Heart left ventricle (tissue), 16 donors: ENCODE results near the gene DMD. TPM values are rescaled to one million over a fixed set of nuclear protein-coding genes. Genes with fewer than 3 reads are reported as not detected.

Source experiments
- ATAC-seq, 4 donors: fragments of 200-7000 bp; cut with Tn5 transposase; one replicate each; pipeline ENCODE4 v1.9.1; 2020 to 2022; ENCODE audit warnings: moderate library complexity in 4 of 4, mild to moderate bottlenecking in 3 of 4, moderate number of reproducible peaks in 1 of 4
- DNase-seq, 5 donors: peaks; one replicate each; pipeline ENCODE4 v3.0.0-alpha.2; 2020
- H3K27ac ChIP-seq, 12 donors: fragments of 200-600 bp; sonication (generic) in 4 of 12; one replicate each; pipeline versions ENCODE4 v1.5.0 to v1.8.0; 2016 to 2022; ENCODE audit warnings: mild to moderate bottlenecking in 2 of 12
- H3K27me3 ChIP-seq, 9 donors: fragments of 200-600 bp; sonication (generic) in 2 of 9; one replicate each; pipeline versions ENCODE4 v1.5.1 to v1.8.0; 2016 to 2022; ENCODE audit warnings: mild to moderate bottlenecking in 3 of 9
- H3K36me3 ChIP-seq, 9 donors: fragments of 200-600 bp; sonication (generic) in 2 of 9; one replicate each; pipeline versions ENCODE4 v1.5.0 to v1.8.0; 2018 to 2022; ENCODE audit warnings: mild to moderate bottlenecking in 2 of 9
- H3K4me1 ChIP-seq, 12 donors: fragments of 200-600 bp; sonication (generic) in 4 of 12; one replicate each; pipeline versions ENCODE4 v1.5.0 to v1.8.0; 2016 to 2022; ENCODE audit warnings: mild to moderate bottlenecking in 3 of 12
- H3K4me3 ChIP-seq, 12 donors: fragments of 200-600 bp; sonication (generic) in 4 of 12; one replicate each; pipeline versions ENCODE4 v1.5.0 to v1.8.0; 2017 to 2022; ENCODE audit warnings: mild to moderate bottlenecking in 9 of 12, moderate library complexity in 4 of 12
- H3K9me3 ChIP-seq, 12 donors: fragments of 200-600 bp; sonication (generic) in 4 of 12; one replicate each; pipeline versions ENCODE4 v1.5.0 to v1.8.0; 2016 to 2022; ENCODE audit warnings: mild to moderate bottlenecking in 1 of 12
- POLR2A ChIP-seq, 2 donors: fragments of 450-650 bp; IDR thresholded peaks; one replicate each; pipeline ENCODE4 v1.6.1; 2017; ENCODE audit warnings: antibody characterized with exemption in 2 of 2, mild to moderate bottlenecking in 2 of 2, moderate library complexity in 2 of 2
- WGBS, 4 donors: extraction: QIAGEN DNeasy Blood & Tissue Kit in 2 of 4; methylation state at CpG; one replicate each; pipeline versions ENCODE4 v1.1.5 to v1.1.7; 2013 to 2018; 5-methylcytosine and 5-hydroxymethylcytosine counted together
- intact Hi-C, 10 donors: fragments of 100-400 bp; cut with DNase I; formaldehyde crosslinking; loops; one replicate each; pipeline versions ENCODE4 v1.11.1 to v1.14.2; 2022
- polyA plus RNA-seq, 2 donors: library from polyadenylated mRNA; stranded (reverse); fragments of 200-250 nt; gene quantifications; one replicate each; pipeline ENCODE4 v1.2.3, GENCODE V29; 2013
- total RNA-seq, 9 donors: library from RNA; depleted of rRNA in 2 of 9; stranded (reverse); fragments of >200 nt in 2 of 9; fragmentation: NEBNext Ultra II Directional in 3 of 9; extraction: Animal tissue kit (Norgen Biotek cat#: 25700) in 3 of 9; gene quantifications; one replicate each; pipeline versions ENCODE4 v1.1.0 to v1.2.4, GENCODE V29; 2016 to 2023
- TF ChIP-seq, protein P1 (sequence below), 12 donors: fragments of 200-600 bp; sonication (generic) in 4 of 12; IDR thresholded peaks; one replicate each; pipeline versions ENCODE4 v1.5.0 to v1.8.0; 2018 to 2022; ENCODE audit warnings: antibody characterized with exemption in 12 of 12, mild to moderate bottlenecking in 5 of 12
- donor health status: ischemic (EF 13 %, LVEDD 7.1; RV severe dilation, severe dysfunction).
- donor health status: healthy with polysubstance abuse.
- donor health status: DM: no; HTN: yes; CAD: no.
- donor health status: DM: no; HTN: no; CAD: no.
- donor health status: ischemic (EF 25% LVEDD 6.9; RV normal size, moderate dysfunction).
- donor health status: ischemic (EF 25% LVEDD 5.7; RV mildly dilated, moderate dysfunction).
- donor health status: healthy.
- donor health status: DM: yes; HTN: yes; CAD: no.
- donor health status: ischemic (EF 35%, LVEDD 5.7; RV mildly dilated, moderate dysfunction).
- donor health status: nonischemic (EF 11% LVEDD 7.7; RV severe dilation, severe dysfunction).
- donor health status: DM: yes; HTN: yes; CAD: no.
- donor health status: PGD.
- donor health status: ischemic (EF 29% LVEDD 5.4; RV normal size, mild dysfunction).
- donor health status: nonischemic (EF 23%, LVEDD 6.1; RV moderate dilation, normal function).

Gene DMD
- total and polyA plus RNA-seq, 11 donors: 34.7 to 236 (median 162) TPM

DNA sequence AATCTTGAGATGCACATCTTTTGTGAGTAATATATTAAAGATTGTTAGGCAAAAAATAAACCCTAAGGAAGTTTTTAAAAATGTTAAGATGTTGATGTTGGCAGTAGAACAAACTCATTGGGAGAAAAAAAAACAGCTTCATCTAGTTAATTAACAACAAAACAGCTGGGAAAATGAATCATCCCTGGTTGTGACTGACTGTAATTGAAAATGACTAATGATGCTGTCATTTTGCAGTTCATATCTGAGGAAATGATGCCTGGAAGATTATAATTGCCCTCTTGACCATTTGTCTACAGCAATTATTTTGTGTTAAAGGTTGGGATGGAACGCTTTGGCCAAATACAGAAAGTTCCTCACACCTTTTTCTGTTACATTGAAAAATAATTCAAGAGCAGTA is 1379.1 kb downstream of the DMD start:
- no peaks in the 10 kb centered on the region for H3K9me3 ChIP-seq
- H3K4me1 ChIP-seq: no peaks in the 10 kb centered on the region
- 0 to 80% (median 19%) methylated on average over 1 of the region's 1 CpG for WGBS, 4 donors
- H3K36me3 ChIP-seq: no peaks in the 10 kb centered on the region
- no peak for DNase-seq
- intact Hi-C loops: no loop called here
- ATAC-seq: no peak
- H3K27ac ChIP-seq: no peak overlapping the region
- no peaks in the 10 kb centered on the region for H3K27me3 ChIP-seq
- no peak for TF ChIP-seq POLR2A (IDR thresholded peaks at IDR 0.05)
- TF ChIP-seq, protein P1, sequence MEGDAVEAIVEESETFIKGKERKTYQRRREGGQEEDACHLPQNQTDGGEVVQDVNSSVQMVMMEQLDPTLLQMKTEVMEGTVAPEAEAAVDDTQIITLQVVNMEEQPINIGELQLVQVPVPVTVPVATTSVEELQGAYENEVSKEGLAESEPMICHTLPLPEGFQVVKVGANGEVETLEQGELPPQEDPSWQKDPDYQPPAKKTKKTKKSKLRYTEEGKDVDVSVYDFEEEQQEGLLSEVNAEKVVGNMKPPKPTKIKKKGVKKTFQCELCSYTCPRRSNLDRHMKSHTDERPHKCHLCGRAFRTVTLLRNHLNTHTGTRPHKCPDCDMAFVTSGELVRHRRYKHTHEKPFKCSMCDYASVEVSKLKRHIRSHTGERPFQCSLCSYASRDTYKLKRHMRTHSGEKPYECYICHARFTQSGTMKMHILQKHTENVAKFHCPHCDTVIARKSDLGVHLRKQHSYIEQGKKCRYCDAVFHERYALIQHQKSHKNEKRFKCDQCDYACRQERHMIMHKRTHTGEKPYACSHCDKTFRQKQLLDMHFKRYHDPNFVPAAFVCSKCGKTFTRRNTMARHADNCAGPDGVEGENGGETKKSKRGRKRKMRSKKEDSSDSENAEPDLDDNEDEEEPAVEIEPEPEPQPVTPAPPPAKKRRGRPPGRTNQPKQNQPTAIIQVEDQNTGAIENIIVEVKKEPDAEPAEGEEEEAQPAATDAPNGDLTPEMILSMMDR (IDR thresholded peaks at IDR 0.05): no peak
- H3K4me3 ChIP-seq: no peak overlapping the region

DNA sequence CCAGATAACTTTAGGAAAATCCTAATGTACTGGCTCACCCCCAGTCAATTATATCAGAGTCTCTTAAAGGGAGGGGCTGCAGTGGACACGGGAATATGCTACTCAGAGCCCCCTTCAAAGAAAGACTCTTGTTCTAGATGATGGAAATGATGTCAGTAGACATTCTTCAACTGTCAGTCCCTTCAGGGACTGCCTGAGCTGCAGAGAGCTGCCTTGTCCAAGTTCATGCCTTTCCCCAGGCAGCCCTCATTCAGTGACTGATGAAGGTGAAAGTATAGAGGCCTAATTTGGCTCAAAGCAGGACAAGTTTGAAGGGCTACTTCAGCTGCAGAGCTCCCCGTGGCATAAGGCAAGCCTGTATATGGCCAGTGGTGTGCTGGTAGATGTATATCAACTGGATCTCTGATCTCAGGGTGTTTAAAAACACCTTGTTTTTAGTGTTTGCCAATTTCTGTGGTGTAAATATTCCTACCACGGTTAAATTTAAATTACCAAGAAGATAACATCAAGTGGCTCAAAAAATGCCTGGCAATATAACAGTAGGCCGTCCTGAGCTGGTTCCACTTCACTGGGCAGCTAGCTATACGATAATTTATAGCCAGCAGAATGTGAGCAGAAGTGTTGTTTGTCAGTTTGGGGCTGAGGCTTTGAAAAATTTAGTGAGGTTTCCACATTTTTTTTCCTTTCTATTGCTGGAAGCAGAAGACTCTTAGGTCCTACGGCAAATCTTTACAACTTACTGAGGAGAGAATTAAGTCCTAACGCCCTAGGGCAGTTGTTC is 1390.7 kb downstream of the DMD start:
- Histone ChIP-seq H3K36me3 (no peaks in the 10 kb centered on the region), H3K27ac (no peak overlapping the region), H3K9me3 (no peaks in the 10 kb centered on the region), H3K4me1 (peaks cover 0 to 9% (median 0%) of the 10 kb centered on the region in 12 donors), H3K4me3 (no peak overlapping the region), H3K27me3 (no peaks in the 10 kb centered on the region)
- 55 to 75% (median 67%) methylated on average over 7 of the region's 7 CpGs for WGBS, 4 donors
- intact Hi-C loops: no loop called here
- ATAC-seq: no peak
- DNase-seq: no peak
- TF ChIP-seq, protein P1 (IDR thresholded peaks at IDR 0.05): no peak
- TF ChIP-seq POLR2A (IDR thresholded peaks at IDR 0.05): no peak

DNA sequence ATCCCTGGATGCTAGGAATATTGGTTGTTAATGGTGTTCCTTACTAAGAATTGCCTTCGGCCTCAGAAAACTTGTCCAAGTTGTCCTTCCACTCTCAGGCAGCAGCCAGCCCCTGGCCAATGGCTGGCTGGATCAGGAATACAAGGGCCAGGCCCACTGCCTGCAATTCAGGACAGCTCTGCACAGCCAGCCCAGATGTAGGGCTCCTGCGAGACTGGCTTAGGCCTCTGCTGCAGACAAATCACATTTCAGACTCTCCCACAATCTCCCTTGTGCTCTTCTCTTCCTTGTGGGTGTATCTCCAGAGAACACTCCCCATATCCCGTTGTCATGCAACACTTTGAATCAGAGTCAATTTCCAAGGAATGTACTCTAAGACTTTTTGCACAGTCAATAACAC is 1391.9 kb downstream of the DMD start:
- Histone ChIP-seq H3K27ac (peak overlapping the region in 1 of 12 donors; percentile 5), H3K36me3 (no peaks in the 10 kb centered on the region), H3K4me1 (peaks cover 0 to 9% (median 0%) of the 10 kb centered on the region in 12 donors), H3K4me3 (no peak overlapping the region), H3K27me3 (no peaks in the 10 kb centered on the region), H3K9me3 (no peaks in the 10 kb centered on the region)
- WGBS, 4 donors: 55 to 70% (median 58%) methylated on average over 3 of the region's 3 CpGs
- intact Hi-C loops: no loop called here
- TF ChIP-seq, protein P1 (IDR thresholded peaks at IDR 0.05): no peak
- no peak for TF ChIP-seq POLR2A (IDR thresholded peaks at IDR 0.05)
- peak in 3 of 4 donors; percentile 56 to 76 (median 64) for ATAC-seq
- DNase-seq: peak in 1 of 5 donors; percentile 16

DNA sequence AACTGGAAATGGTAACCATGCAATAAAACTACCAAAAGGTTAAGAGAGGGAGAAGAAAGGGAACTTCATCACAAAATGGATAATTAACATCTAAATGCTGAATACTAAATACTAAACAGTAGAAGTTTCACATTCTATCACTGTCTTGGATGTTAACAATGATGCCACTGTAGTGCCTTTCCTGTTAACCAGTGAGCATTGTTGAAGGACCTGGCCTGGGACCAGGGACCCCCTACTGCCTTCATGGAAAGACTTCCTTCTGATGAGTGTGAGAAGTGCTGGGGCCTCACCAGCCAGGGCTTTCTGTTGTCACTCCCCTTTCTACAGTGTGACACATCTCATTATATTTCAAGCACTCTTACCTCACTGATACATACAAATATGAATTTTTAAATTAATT is 1400.2 kb downstream of the DMD start:
- ATAC-seq (no peak), DNase-seq (no peak)
- no peak for TF ChIP-seq POLR2A (IDR thresholded peaks at IDR 0.05)
- TF ChIP-seq, protein P1 (IDR thresholded peaks at IDR 0.05): no peak
- Histone ChIP-seq H3K36me3 (no peaks in the 10 kb centered on the region), H3K27me3 (no peaks in the 10 kb centered on the region), H3K9me3 (no peaks in the 10 kb centered on the region), H3K27ac (no peak overlapping the region), H3K4me1 (no peaks in the 10 kb centered on the region), H3K4me3 (no peak overlapping the region)
- intact Hi-C loops: no loop called here
